ENCODE data around the gene ZNF513. TPM values are rescaled to one million over a fixed set of nuclear protein-coding genes. Genes with fewer than 3 reads are reported as not detected.

The ZNF513 gene
- total and polyA plus RNA-seq, 2 donors (not counting 3 experiments of a cell fraction or from before 2014, with no cell fraction given), result 19.0 to 30.6 TPM

DNA sequence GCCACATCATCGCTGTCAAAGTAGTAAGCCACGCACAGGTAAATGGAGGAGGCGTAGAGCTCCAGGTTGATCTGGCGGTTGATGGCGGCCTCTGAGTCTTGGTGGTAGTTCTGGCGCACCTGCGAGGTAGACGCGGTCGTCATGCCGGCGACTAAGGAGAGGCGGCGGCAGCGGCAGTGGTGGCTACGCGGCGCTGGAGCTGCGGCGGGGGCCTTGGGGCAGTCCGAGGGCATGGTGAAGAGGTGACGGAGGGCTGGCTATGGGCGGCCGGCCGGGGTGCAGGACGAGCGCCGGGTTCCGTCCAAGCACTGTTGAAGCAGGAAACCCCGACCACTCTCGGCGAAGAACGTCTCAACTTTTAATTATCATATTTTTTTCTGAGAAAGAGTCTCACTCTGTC lies 12.7 kb upstream of the ZNF513 start:
- dilution Hi-C loops (cut with MboI; ENCODE audit: extremely low pct_ligation_motif_present, low sequenced_read_pairs), result no loop called here
- ChIA-PET POLR2A (no interaction called here), CTCF (no interaction called here)
- H3K4me3 ChIP-seq (replicated peaks in 1 of 3; ENCODE audit: insufficient read depth in 1 of 3, low read depth in 1 of 3, low read length in 3 of 3), result no peak overlapping the region
- no peak overlapping the region for H2AFZ ChIP-seq (ENCODE audit: low read depth, low read length)
- DNase-seq (ENCODE audit: low read depth, low spot score) (no peak), FAIRE-seq (no peak)
- H3K9ac ChIP-seq (replicated peaks; ENCODE audit: extremely low read depth, insufficient read depth, low read length), result no peak overlapping the region
- intact Hi-C loops (cut with micrococcal nuclease), result no loop called here
- no peak overlapping the region for H3K27ac ChIP-seq (ENCODE audit: insufficient read depth, low read depth, low read length)
- TF ChIP-seq MAX (IDR thresholded peaks at IDR 0.05; ENCODE audit: insufficient read depth, insufficient read length) (no peak), POLR2AphosphoS5 (IDR thresholded peaks at IDR 0.05; ENCODE audit: insufficient read depth, low read depth, low read length) (no peak)
- peaks cover 2% of the 10 kb centered on the region for H4K20me1 ChIP-seq (replicated peaks; ENCODE audit: control insufficient read depth, extremely low read depth, insufficient read depth, low read length)
- no peaks in the 10 kb centered on the region for H3K27me3 ChIP-seq (ENCODE audit: control insufficient read depth in 2 of 2, insufficient read depth in 2 of 2, low read length in 2 of 2)
- BruUV-seq (replicated peaks), result no TSS peak
- peaks cover 93% of the 10 kb centered on the region for H3K79me2 ChIP-seq (ENCODE audit: control insufficient read depth, insufficient read depth, low read length)
- H3K4me2 ChIP-seq (ENCODE audit: insufficient read depth, low read length), result no peak overlapping the region
- H3K9me3 ChIP-seq (replicated peaks; ENCODE audit: control insufficient read depth, insufficient read depth, low read length), result no peaks in the 10 kb centered on the region
- H3K9me1 ChIP-seq (replicated peaks; ENCODE audit: control insufficient read depth, extremely low read depth, insufficient read depth, low read length), result no peaks in the 10 kb centered on the region
- peaks cover 2 to 4% of the 10 kb centered on the region in 2 experiments for H3K36me3 ChIP-seq (ENCODE audit: control insufficient read depth in 2 of 2, extremely low read depth in 1 of 2, insufficient read depth in 2 of 2, low read length in 2 of 2)
- H3K4me1 ChIP-seq (ENCODE audit: control insufficient read depth, extremely low read depth, insufficient read depth, low read length), result no peaks in the 10 kb centered on the region

GRCh38 chr2:27390822-27391679 lies 10.5 kb upstream of the ZNF513 start:
- H4K20me1 ChIP-seq (replicated peaks; ENCODE audit: control insufficient read depth, extremely low read depth, insufficient read depth, low read length), result no peaks in the 10 kb centered on the region
- H3K79me2 ChIP-seq (ENCODE audit: control insufficient read depth, insufficient read depth, low read length), result peaks cover 76% of the 10 kb centered on the region
- H3K4me2 ChIP-seq (ENCODE audit: insufficient read depth, low read length), result no peak overlapping the region
- H3K9me1 ChIP-seq (replicated peaks; ENCODE audit: control insufficient read depth, extremely low read depth, insufficient read depth, low read length), result no peaks in the 10 kb centered on the region
- FAIRE-seq, result no peak
- intact Hi-C loops (cut with micrococcal nuclease) (no loop called here), dilution Hi-C loops (cut with MboI; ENCODE audit: extremely low pct_ligation_motif_present, low sequenced_read_pairs) (no loop called here)
- peaks cover 2 to 4% of the 10 kb centered on the region in 2 experiments for H3K36me3 ChIP-seq (ENCODE audit: control insufficient read depth in 2 of 2, extremely low read depth in 1 of 2, insufficient read depth in 2 of 2, low read length in 2 of 2)
- ChIA-PET CTCF (interaction anchor here (1.7 kb wide), 1 partner anchor 19 kb away, joined by 5 read pairs; the partner anchor contains the start of gene PPM1G), POLR2A (no interaction called here)
- no peaks in the 10 kb centered on the region for H3K9me3 ChIP-seq (replicated peaks; ENCODE audit: control insufficient read depth, insufficient read depth, low read length)
- BruUV-seq (replicated peaks), result no TSS peak
- H3K4me3 ChIP-seq (replicated peaks in 1 of 3; ENCODE audit: insufficient read depth in 1 of 3, low read depth in 1 of 3, low read length in 3 of 3), result no peak overlapping the region
- H3K27ac ChIP-seq (ENCODE audit: insufficient read depth, low read depth, low read length), result no peak overlapping the region
- no peak overlapping the region for H3K9ac ChIP-seq (replicated peaks; ENCODE audit: extremely low read depth, insufficient read depth, low read length)
- H3K27me3 ChIP-seq (ENCODE audit: control insufficient read depth in 2 of 2, insufficient read depth in 2 of 2, low read length in 2 of 2), result no peaks in the 10 kb centered on the region
- H2AFZ ChIP-seq (ENCODE audit: low read depth, low read length), result no peak overlapping the region
- DNase-seq (ENCODE audit: low read depth, low spot score), result no peak
- TF ChIP-seq MAX (IDR thresholded peaks at IDR 0.05; ENCODE audit: insufficient read depth, insufficient read length) (no peak), FOS (IDR thresholded peaks at IDR 0.05; ENCODE audit: borderline replicate concordance, insufficient read depth, low read length) (no peak), POLR2AphosphoS5 (IDR thresholded peaks at IDR 0.05; ENCODE audit: insufficient read depth, low read depth, low read length) (no peak), MYC (IDR thresholded peaks at IDR 0.05; ENCODE audit: low read depth, low read length) (no peak), EZH2 (IDR thresholded peaks at IDR 0.05; ENCODE audit: borderline replicate concordance, low read depth, low read length, severe bottlenecking) (no peak), GATA2 (IDR thresholded peaks at IDR 0.05; ENCODE audit: insufficient read depth, insufficient read length, low read depth, low read length) (no peak), POLR2A (IDR thresholded peaks at IDR 0.05; ENCODE audit: low read depth, low read length) (no peak), JUN (IDR thresholded peaks at IDR 0.05; ENCODE audit: borderline replicate concordance, insufficient read depth, insufficient read length, low read depth) (no peak)
- TF ChIP-seq, protein P1, sequence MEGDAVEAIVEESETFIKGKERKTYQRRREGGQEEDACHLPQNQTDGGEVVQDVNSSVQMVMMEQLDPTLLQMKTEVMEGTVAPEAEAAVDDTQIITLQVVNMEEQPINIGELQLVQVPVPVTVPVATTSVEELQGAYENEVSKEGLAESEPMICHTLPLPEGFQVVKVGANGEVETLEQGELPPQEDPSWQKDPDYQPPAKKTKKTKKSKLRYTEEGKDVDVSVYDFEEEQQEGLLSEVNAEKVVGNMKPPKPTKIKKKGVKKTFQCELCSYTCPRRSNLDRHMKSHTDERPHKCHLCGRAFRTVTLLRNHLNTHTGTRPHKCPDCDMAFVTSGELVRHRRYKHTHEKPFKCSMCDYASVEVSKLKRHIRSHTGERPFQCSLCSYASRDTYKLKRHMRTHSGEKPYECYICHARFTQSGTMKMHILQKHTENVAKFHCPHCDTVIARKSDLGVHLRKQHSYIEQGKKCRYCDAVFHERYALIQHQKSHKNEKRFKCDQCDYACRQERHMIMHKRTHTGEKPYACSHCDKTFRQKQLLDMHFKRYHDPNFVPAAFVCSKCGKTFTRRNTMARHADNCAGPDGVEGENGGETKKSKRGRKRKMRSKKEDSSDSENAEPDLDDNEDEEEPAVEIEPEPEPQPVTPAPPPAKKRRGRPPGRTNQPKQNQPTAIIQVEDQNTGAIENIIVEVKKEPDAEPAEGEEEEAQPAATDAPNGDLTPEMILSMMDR (IDR thresholded peaks at IDR 0.05; ENCODE audit: extremely low read depth in 1 of 2, insufficient read depth in 1 of 2, low read depth in 1 of 2, low read length in 2 of 2), result no peak
- H3K4me1 ChIP-seq (ENCODE audit: control insufficient read depth, extremely low read depth, insufficient read depth, low read length), result peaks cover 4% of the 10 kb centered on the region

Measured in endothelial cell of umbilical vein (primary cell).